Pulmonary artery endothelial cell (primary cell): ENCODE measurements around the gene CTIF. TPM values are rescaled to one million over a fixed set of nuclear protein-coding genes. Genes with fewer than 3 reads are reported as not detected.

Source experiments
- DNase-seq: peaks from one replicate; pipeline ENCODE4 v3.0.0-alpha.2; 2011; ENCODE audit warnings: low read depth, low spot score
- total RNA-seq: library from RNA; depleted of rRNA; stranded (reverse); fragments of >200 nt; gene quantifications from 2 replicates; pipeline ENCODE4 v1.2.3, GENCODE V29; 2014

CTIF gene
- total RNA-seq, 1 donor from 2014 or later: 15.2 TPM

GRCh38 chr18:48619501-48619900 lies 80.7 kb downstream of the CTIF start:
- no peak for DNase-seq

DNA sequence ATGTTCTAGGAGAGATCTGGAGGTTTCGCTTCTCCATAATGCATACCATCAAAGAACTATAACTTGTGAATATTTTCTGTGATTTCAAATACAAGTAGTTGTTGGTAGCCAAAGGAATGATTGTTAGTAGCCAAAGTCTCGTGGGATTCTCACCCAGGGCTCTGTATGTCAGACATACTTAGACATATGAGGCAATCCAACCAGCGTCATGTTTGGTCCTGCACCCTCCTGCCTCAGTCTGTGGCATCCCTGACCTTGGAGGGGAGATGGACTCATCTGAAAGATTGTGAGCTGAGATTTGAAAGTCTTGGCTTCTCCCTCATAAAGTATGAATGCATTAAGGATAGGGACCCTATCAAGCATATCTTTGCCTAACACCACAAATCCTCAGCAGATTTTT lies 81.2 kb downstream of the CTIF start:
- no peak for DNase-seq

DNA sequence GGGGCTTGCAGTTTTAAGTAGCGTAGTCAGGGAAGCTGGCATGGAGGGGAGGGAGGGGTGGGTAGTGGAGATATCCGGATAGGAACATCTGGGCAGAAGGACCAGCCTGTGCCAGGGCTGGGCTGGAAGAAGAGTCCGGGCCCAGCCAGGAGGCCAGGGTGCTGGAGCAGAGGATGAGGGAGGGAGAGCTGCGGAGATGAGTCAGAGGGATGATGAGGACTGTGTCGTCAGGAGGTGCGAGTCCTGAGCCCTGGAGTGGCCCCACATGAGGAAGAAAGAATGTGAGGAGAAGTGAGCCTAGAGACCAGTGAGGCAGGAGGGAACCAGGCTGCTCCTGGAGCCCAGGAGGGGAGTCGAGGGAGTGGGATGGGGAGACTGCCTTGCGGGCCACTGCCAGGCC lies 82.4 kb downstream of the CTIF start:
- DNase-seq: no peak

- DNase-seq: no peak
Measured at GRCh38 chr18:48621815-48622555, 83.2 kb downstream of the CTIF start.

- DNase-seq: no peak
Measured at GRCh38 chr18:48622911-48623431, 84.1 kb downstream of the CTIF start.

DNA sequence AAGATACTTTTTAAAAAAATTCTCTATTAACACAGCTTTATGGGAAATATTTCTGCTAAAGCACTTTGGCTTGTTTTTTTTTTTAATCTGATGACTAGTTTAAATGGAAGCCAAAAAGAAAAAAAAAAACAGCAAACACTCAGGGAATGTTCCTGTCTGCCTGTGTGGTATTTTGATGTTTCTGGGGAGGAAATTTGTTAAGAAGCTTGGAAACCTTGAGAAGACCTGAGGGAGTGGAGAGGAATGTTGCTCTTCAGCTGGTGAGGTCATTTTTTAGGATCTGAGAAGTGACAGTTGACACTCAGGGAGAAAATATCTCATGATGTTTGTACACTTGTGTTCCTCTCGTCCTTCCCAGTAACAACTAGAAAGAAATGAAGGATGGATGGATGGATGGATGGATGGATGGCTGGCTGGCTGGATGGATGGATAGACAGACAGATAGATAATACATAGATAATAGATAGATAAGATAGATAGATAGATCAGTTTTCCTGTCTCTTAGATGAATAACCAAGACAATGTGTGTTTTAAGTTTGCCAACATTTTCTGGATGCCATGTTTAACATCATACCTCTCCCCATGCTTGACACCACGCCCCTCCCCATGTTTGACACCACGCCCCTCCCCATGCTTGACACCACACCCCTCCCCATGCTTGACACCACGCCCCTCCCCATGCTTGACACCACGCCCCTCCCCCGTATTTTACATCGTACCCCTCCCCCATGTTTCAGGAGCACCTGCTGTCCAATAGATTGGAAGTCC lies 84.8 kb downstream of the CTIF start:
- DNase-seq: no peak

GRCh38 chr18:48624856-48625255 lies 86.0 kb downstream of the CTIF start:
- no peak for DNase-seq

DNA sequence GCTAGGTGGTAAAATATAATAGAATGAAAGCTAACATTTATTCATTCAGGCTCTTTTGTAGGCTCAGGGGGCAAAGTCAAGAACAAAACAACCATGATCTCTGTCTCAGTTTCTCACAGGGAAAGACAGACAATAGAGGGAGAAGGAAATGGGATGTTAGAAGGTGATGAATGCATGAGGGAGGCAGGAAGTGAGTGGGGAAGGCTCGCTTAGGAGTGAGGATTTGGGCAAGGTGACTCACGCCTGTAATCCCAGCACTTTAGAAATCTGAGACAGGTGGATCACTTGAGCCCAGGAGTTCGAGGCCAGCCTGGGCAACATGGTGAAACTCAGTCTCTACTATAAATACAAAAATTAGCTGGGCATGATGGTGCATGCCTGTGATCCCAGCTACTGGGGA lies 88.4 kb downstream of the CTIF start:
- DNase-seq: no peak

DNA sequence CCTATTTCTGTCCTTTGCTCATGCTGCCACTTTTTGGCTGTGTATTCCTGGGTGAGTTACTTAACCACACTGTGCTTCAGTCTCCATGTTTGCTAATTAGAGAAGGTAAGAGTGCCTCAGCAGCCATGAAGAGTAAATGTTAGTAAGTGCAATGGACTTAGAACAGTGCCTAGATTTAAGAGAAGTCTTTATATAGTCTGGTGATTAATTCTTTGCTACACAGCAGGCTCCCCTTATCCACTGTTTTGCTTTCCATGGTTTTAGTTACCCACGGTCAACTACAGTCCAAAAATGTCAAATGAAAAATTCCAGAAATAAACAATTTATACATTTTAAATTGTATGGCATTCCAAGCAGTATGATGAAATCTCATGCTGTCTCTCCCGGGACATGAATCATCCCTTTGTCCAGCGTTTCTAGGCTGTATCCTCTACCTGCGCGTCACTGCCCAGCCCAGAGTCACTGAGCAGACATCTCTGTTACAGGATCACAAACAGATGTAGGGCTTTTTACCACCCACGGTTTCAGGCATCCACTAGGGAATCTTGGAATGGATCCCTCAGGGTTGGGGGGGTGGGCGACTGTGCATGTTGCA lies 91.0 kb downstream of the CTIF start:
- DNase-seq: peak; percentile 39

GRCh38 chr18:48631851-48632250 lies 93.0 kb downstream of the CTIF start:
- DNase-seq: no peak

DNA sequence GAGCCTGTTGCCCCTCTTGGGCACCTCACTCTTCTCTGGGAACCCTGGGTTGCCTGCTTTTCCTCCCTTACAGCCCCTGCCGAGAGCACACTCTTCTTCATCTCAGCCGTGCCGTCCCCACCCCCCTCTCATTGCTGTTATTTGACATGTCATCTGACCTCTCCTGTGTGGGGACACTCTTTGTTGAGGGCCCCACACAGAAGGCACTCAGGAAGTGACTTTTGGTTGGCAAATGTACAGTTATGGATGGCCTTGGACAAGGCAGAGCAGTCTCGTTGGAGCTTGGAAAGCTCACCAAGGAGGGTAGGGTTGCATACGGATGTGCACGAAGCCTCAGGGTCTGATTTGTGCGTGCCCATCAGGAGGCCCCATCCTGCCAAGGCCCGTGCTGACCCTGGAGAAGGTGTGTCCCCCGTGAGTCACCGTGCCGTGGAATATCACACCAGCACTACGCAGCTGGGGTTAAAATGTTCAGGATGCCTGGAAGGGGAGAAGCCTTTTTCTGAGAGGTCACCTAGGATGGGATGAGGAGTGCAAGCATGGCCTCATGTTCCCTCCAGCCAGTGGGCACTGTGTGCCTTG lies 93.9 kb downstream of the CTIF start:
- DNase-seq: no peak

DNA sequence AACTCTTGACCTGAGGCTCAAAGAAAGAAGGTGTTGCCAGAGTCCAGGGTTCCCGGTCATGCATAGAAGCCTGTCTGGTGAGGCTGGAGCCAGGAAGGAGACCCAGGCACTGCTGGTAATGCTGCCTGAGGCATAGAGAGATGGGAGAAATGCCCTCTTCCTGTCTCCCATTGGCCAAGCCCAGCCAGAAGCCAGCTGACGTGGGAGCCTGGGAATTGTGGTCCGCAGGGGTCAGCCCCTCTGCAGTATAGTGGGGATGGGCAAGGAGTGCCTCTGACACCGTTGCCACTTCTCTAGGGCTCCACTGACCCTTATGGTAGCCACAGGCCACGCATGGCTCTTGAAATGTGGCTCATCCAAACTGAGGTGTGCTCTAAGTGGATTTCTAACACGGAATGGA lies 95.7 kb downstream of the CTIF start:
- DNase-seq: no peak

GRCh38 chr18:48634975-48635374 lies 96.1 kb downstream of the CTIF start:
- no peak for DNase-seq

- no peak for DNase-seq
Measured at GRCh38 chr18:48635806-48636205, 97.0 kb downstream of the CTIF start.

DNA sequence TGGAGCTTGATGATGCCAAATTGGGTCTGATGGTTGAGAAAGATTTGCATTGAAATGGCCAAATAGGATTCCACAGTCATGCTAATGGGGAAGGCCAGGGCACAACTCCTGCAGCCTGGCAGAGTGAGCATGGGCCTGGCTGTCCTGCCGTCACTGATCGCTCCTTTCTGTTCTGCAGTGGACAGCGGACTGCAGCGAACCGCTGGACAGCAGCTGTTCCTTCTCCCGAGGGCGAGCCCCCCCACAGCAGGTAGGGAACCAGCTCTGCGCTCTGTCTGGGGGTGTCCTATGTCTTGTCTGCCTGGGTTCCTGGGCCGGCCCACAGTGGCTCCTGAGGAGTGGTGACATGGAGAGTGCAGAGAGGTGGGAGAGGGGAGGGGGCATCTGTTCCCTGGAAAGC lies 97.6 kb downstream of the CTIF start:
- no peak for DNase-seq

- no peak for DNase-seq
Measured at GRCh38 chr18:48637081-48637990, 98.5 kb downstream of the CTIF start.

DNA sequence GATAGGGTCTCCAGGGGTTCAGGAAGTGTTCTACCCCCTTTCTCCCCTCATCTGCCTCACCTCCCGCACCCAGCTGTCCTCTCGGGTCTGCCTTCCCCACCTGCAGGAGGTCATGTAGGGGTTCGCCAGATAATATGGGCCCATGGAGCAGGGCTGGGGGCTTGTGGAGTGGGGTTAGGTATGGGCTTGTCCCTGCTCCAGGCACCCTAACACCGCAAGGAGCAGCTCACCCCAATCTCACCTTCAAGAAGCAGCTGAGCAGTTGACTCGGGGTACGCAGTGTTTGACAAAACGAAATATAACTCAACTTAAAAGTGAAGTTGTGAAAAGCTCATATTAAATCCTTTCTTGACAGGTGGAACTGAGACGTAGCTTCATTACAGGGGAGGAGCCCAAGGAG lies 99.6 kb downstream of the CTIF start:
- DNase-seq: no peak

DNA sequence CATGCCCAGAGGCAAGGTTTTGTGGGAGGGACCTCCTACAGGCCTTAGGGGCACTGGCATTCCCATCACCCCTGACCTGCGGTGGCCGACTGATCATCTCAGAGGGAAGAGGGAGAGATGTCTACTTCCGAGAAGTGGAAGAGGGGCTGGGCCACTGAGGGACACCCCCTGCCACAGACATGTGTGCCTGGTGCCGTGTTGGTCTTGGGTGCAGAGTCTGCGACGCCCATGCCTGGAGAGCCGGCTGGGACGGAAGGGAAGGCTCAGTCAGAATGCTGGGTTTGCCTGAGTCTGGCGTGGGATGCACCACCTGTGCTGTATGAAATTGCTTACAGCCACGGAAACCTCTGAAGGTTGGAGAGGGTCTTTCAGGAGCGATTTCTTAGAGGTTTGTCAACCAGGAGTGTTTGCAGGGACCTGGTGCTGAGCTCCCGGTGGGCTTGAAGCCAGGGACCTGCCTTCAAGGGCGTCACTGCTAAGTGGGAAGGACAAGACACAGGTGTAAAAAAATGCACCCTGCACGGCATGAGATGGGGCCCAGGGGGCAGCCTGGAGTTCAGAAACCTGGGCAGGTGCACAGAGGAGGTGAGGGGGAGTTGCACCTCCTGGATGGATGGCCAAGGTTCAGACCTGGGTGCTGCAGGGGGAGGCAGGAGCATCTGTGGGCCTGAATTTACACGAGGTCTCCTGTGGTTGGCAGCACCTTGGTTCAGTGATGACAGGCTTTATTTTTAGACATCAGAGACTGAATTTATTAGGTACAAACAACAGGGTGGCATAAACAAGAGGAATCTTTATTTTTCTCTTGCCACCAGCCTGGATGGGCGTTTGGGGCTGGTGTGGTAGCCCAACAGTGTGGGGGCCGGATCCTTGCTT lies 100.3 kb downstream of the CTIF start:
- DNase-seq: no peak

DNA sequence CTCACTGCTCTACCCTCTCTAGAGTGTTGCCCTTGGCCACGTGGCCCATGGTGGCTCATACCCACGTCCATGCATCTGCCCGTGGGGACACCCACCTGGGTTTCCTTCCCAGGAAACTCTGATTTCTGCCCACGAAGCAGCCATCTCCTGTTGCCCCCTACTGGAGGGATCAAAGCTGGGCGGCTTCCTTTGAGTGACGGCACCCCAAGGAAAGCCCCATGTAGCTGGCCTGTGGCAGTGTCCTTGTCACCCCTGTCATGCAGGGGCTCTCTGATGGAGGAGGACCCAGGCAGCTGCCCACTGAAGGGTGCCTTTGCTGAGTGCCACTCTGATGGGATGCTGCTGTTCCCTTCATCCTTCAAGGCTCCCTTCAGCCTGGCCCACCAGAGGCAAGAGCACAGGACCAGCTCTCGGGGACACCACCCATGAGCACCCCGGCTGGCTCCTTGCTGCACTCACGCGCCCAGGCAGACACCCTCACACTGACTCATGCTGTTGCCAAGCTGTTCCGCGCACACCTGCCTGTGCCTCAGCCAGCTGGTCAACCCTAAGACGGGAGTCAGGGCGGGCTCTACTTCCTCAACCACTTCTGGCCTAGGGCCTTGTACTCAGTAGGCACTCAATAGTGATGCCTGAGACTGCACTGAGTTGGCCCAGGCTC lies 101.1 kb downstream of the CTIF start:
- no peak for DNase-seq
